ENCODE data around the gene WASL.
A peak's percentile ranks its signal among the peaks of the same experiment; 100 is the strongest.
"Not testable (repeated sequence)": the region's sequence is repeated elsewhere in the genome, so short reads cannot be mapped to it uniquely, and the experiment has no call there.

WASL gene

GRCh38 chr7:123748734-123749536 is at the start of gene WASL:
WASL (minus strand) TSS chr7:123749003; CDS start chr7:123748734, 269 bp downstream.
- peaks cover 14% of the 10 kb centered on the region for H3K4me1 ChIP-seq (ENCODE audit: insufficient read depth, low read length)

GRCh38 chr7:123797673-123798531 is 49.1 kb upstream of the WASL start:
- no peak overlapping the region; the same call in 1 of the 2 replicates for H3K9ac ChIP-seq (ENCODE audit: low read depth, low read length)
- H3K4me1 ChIP-seq (ENCODE audit: insufficient read depth, low read length): peaks cover 13% of the 10 kb centered on the region
- no peaks in the 10 kb centered on the region for H3K36me3 ChIP-seq (ENCODE audit: insufficient read depth, low read length)
- H3K9me3 ChIP-seq (ENCODE audit: control insufficient read depth, insufficient read depth, low read length): peaks cover 8% of the 10 kb centered on the region; the same call in 1 of the 2 replicates

More at GRCh38 chr7:123748734-123749536, at the start of gene WASL:
- Histone ChIP-seq H3K9me3 (ENCODE audit: control insufficient read depth, insufficient read depth, low read length) (no peaks in the 10 kb centered on the region), H3K9ac (ENCODE audit: low read depth, low read length) (peak within 1 kb of the TSS; percentile 99), H3K36me3 (ENCODE audit: insufficient read depth, low read length) (no peaks in the 10 kb centered on the region)

GRCh38 chr7:123796568-123796967 is 47.8 kb upstream of the WASL start:
- H3K9me3 ChIP-seq (ENCODE audit: control insufficient read depth, insufficient read depth, low read length): peaks cover 8% of the 10 kb centered on the region; the same call in 1 of the 2 replicates
- H3K4me1 ChIP-seq (ENCODE audit: insufficient read depth, low read length): peaks cover 13% of the 10 kb centered on the region
- H3K36me3 ChIP-seq (ENCODE audit: insufficient read depth, low read length): no peaks in the 10 kb centered on the region
- no peak overlapping the region for H3K9ac ChIP-seq (ENCODE audit: low read depth, low read length)

GRCh38 chr7:123795917-123796316 is 47.1 kb upstream of the WASL start:
- Histone ChIP-seq H3K36me3 (ENCODE audit: insufficient read depth, low read length) (no peaks in the 10 kb centered on the region), H3K4me1 (ENCODE audit: insufficient read depth, low read length) (peaks cover 13% of the 10 kb centered on the region), H3K9me3 (ENCODE audit: control insufficient read depth, insufficient read depth, low read length) (peaks cover 8% of the 10 kb centered on the region; the same call in 1 of the 2 replicates), H3K9ac (ENCODE audit: low read depth, low read length) (no peak overlapping the region)

GRCh38 chr7:123795116-123795515 is 46.3 kb upstream of the WASL start:
- H3K9ac ChIP-seq (ENCODE audit: low read depth, low read length); H3K36me3 ChIP-seq (ENCODE audit: insufficient read depth, low read length); H3K9me3 ChIP-seq (ENCODE audit: control insufficient read depth, insufficient read depth, low read length): not testable (repeated sequence)
- peaks cover 13% of the 10 kb centered on the region for H3K4me1 ChIP-seq (ENCODE audit: insufficient read depth, low read length)

GRCh38 chr7:123792547-123792946 is 43.7 kb upstream of the WASL start:
- no peak overlapping the region for H3K9ac ChIP-seq (ENCODE audit: low read depth, low read length)
- H3K9me3 ChIP-seq (ENCODE audit: control insufficient read depth, insufficient read depth, low read length): peaks cover 8% of the 10 kb centered on the region; the same call in 1 of the 2 replicates
- H3K36me3 ChIP-seq (ENCODE audit: insufficient read depth, low read length): no peaks in the 10 kb centered on the region
- H3K4me1 ChIP-seq (ENCODE audit: insufficient read depth, low read length): peaks cover 11% of the 10 kb centered on the region

- H3K9ac ChIP-seq (ENCODE audit: low read depth, low read length): no peak overlapping the region
- H3K9me3 ChIP-seq (ENCODE audit: control insufficient read depth, insufficient read depth, low read length): peaks cover 8% of the 10 kb centered on the region; the same call in 1 of the 2 replicates
- no peaks in the 10 kb centered on the region for H3K36me3 ChIP-seq (ENCODE audit: insufficient read depth, low read length)
- H3K4me1 ChIP-seq (ENCODE audit: insufficient read depth, low read length): peaks cover 11% of the 10 kb centered on the region; the same call in 1 of the 2 replicates
Observed at GRCh38 chr7:123791001-123791400, 42.2 kb upstream of the WASL start.

- Histone ChIP-seq H3K9me3 (ENCODE audit: control insufficient read depth, insufficient read depth, low read length) (peaks cover 7% of the 10 kb centered on the region; the same call in 1 of the 2 replicates), H3K9ac (ENCODE audit: low read depth, low read length) (no peak overlapping the region), H3K4me1 (ENCODE audit: insufficient read depth, low read length) (peaks cover 11% of the 10 kb centered on the region; the same call in 1 of the 2 replicates), H3K36me3 (ENCODE audit: insufficient read depth, low read length) (no peaks in the 10 kb centered on the region)
Observed at GRCh38 chr7:123789817-123790216, 41.0 kb upstream of the WASL start.

GRCh38 chr7:123789206-123789784 is 40.5 kb upstream of the WASL start:
- peaks cover 1% of the 10 kb centered on the region; the same call in 1 of the 2 replicates for H3K9me3 ChIP-seq (ENCODE audit: control insufficient read depth, insufficient read depth, low read length)
- H3K9ac ChIP-seq (ENCODE audit: low read depth, low read length): no peak overlapping the region
- no peaks in the 10 kb centered on the region for H3K36me3 ChIP-seq (ENCODE audit: insufficient read depth, low read length)
- peaks cover 16% of the 10 kb centered on the region; the same call in 1 of the 2 replicates for H3K4me1 ChIP-seq (ENCODE audit: insufficient read depth, low read length)

GRCh38 chr7:123788584-123788983 is 39.8 kb upstream of the WASL start:
- Histone ChIP-seq H3K4me1 (ENCODE audit: insufficient read depth, low read length) (peaks cover 17% of the 10 kb centered on the region; the same call in 1 of the 2 replicates), H3K9me3 (ENCODE audit: control insufficient read depth, insufficient read depth, low read length) (no peaks in the 10 kb centered on the region), H3K36me3 (ENCODE audit: insufficient read depth, low read length) (no peaks in the 10 kb centered on the region), H3K9ac (ENCODE audit: low read depth, low read length) (no peak overlapping the region)

GRCh38 chr7:123787220-123788007 is 38.6 kb upstream of the WASL start:
- H3K9me3 ChIP-seq (ENCODE audit: control insufficient read depth, insufficient read depth, low read length): no peaks in the 10 kb centered on the region
- peaks cover 17% of the 10 kb centered on the region; the same call in 1 of the 2 replicates for H3K4me1 ChIP-seq (ENCODE audit: insufficient read depth, low read length)
- H3K9ac ChIP-seq (ENCODE audit: low read depth, low read length): no peak overlapping the region
- no peaks in the 10 kb centered on the region for H3K36me3 ChIP-seq (ENCODE audit: insufficient read depth, low read length)

- Histone ChIP-seq H3K36me3 (ENCODE audit: insufficient read depth, low read length) (no peaks in the 10 kb centered on the region), H3K4me1 (ENCODE audit: insufficient read depth, low read length) (peaks cover 31% of the 10 kb centered on the region), H3K9me3 (ENCODE audit: control insufficient read depth, insufficient read depth, low read length) (no peaks in the 10 kb centered on the region), H3K9ac (ENCODE audit: low read depth, low read length) (no peak overlapping the region)
Observed at GRCh38 chr7:123784263-123784662, 35.5 kb upstream of the WASL start.

GRCh38 chr7:123783820-123784219 is 35.0 kb upstream of the WASL start:
- H3K36me3 ChIP-seq (ENCODE audit: insufficient read depth, low read length): no peaks in the 10 kb centered on the region
- H3K4me1 ChIP-seq (ENCODE audit: insufficient read depth, low read length): peaks cover 31% of the 10 kb centered on the region
- no peaks in the 10 kb centered on the region for H3K9me3 ChIP-seq (ENCODE audit: control insufficient read depth, insufficient read depth, low read length)
- H3K9ac ChIP-seq (ENCODE audit: low read depth, low read length): no peak overlapping the region
